HEK293T (cell line): ENCODE results near the gene LRBA.

Experiments used
- CTBP1 ChIP-seq: fragments of 450-650 bp; IDR thresholded peaks from 2 replicates; pipeline ENCODE4 v1.6.1; 2016; ENCODE audit warnings: borderline replicate concordance
- FOXM1 ChIP-seq: fragments of 450-650 bp; IDR thresholded peaks from 2 replicates; pipeline ENCODE4 v1.6.1; 2017; ENCODE audit warnings: mild to moderate bottlenecking, borderline replicate concordance
- HDGF ChIP-seq: fragments of 450-650 bp; IDR thresholded peaks from 2 replicates; pipeline ENCODE4 v1.6.1; 2017; ENCODE audit warnings: antibody characterized with exemption, borderline replicate concordance

DNA sequence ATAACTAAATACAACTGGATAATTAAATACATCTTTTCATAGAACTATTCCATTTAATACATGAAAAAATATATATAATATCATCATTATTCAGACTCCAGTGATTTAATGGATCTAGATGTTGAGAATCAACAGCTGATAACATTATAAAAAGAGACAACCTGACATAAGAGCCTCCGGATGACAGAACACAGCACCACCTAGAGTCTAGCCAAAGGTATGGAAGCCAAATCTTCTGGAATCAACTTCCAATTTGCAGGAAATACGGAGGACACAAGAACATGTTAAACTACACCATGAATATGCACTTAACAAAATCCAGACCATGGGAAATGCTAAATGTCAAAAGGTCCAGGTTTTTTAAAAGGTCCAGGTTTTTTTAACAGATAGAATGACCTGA is 55.0 kb downstream of the LRBA start:
- no peak for TF ChIP-seq CTBP1
- no peak for TF ChIP-seq FOXM1
- no peak for TF ChIP-seq HDGF
